HepG2 (cell line): ENCODE results near the gene VPS18. TPM values are rescaled to one million over a fixed set of nuclear protein-coding genes. Genes with fewer than 3 reads are reported as not detected.
A peak's percentile ranks its signal among the peaks of the same experiment; 100 is the strongest.

Source experiments
- ARID4A ChIP-seq: sonication (generic); formaldehyde crosslinking; IDR thresholded peaks from 2 replicates; pipeline ENCODE4 v1.5.0; 2020; ENCODE audit warnings: mild to moderate bottlenecking, missing genetic modification reagents, borderline replicate concordance
- FOXP1 ChIP-seq, 2 experiments: fragments of 450-650 bp in 1 of 2; IDR thresholded peaks; 2 replicates each; pipeline ENCODE4 v1.6.1; 2017 to 2018; ENCODE audit warnings: antibody characterized with exemption in 1 of 2
- GABPB1 ChIP-seq: IDR thresholded peaks from 2 replicates; pipeline ENCODE4 v1.6.1; 2016; ENCODE audit warnings: mild to moderate bottlenecking, missing genetic modification reagents, moderate library complexity, missing compliant biosample characterization
- GPN1 ChIP-seq: sonication (generic); formaldehyde crosslinking; IDR thresholded peaks from 2 replicates; pipeline ENCODE4 v1.5.1; 2020; ENCODE audit warnings: missing genetic modification reagents, borderline replicate concordance
- HDAC2 ChIP-seq: sonication (generic); formaldehyde crosslinking; IDR thresholded peaks from 2 replicates; pipeline ENCODE4 v1.4.0; 2020; ENCODE audit warnings: missing genetic modification reagents
- HNRNPL ChIP-seq: fragments of 200-400 bp; formaldehyde crosslinking; IDR thresholded peaks from 2 replicates; pipeline ENCODE4 v1.6.1; 2017; ENCODE audit warnings: mild to moderate bottlenecking, low read depth, low read length
- KDM1A ChIP-seq: IDR thresholded peaks from 2 replicates; pipeline ENCODE4 v1.6.1; 2016; ENCODE audit warnings: missing compliant biosample characterization
- PITX1 ChIP-seq: sonication (generic); formaldehyde crosslinking; IDR thresholded peaks from 2 replicates; pipeline ENCODE4 v1.5.1; 2020; ENCODE audit warnings: mild to moderate bottlenecking, missing genetic modification reagents
- POLR2G ChIP-seq: fragments of 200-400 bp; formaldehyde crosslinking; IDR thresholded peaks from 2 replicates; pipeline ENCODE4 v1.6.1; 2018; ENCODE audit warnings: mild to moderate bottlenecking, low read depth, low read length, moderate library complexity
- REXO4 ChIP-seq: sonication (generic); formaldehyde crosslinking; IDR thresholded peaks from 2 replicates; pipeline ENCODE4 v1.8.0; 2022; ENCODE audit warnings: missing genetic modification reagents, mild to moderate bottlenecking, borderline replicate concordance
- SIX1 ChIP-seq: sonication (generic); formaldehyde crosslinking; IDR thresholded peaks from 2 replicates; pipeline ENCODE4 v1.4.0; 2020; ENCODE audit warnings: missing genetic modification reagents, borderline replicate concordance
- SMC3 ChIP-seq: IDR thresholded peaks from 2 replicates; pipeline ENCODE4 v1.6.1; 2011; ENCODE audit warnings: low read length, improper control_type of control experiment
- SPEN ChIP-seq: sonication (generic); formaldehyde crosslinking; IDR thresholded peaks from 2 replicates; pipeline ENCODE4 v1.5.1; 2020; ENCODE audit warnings: low read depth, mild to moderate bottlenecking, missing genetic modification reagents
- SRSF1 ChIP-seq: fragments of 200-400 bp; formaldehyde crosslinking; optimal IDR thresholded peaks from 2 replicates; pipeline ENCODE3; 2017; ENCODE audit warnings: mild to moderate bottlenecking, low read depth, low read length, moderate library complexity
- YY1 ChIP-seq: IDR thresholded peaks from 2 replicates; pipeline ENCODE4 v1.6.1; 2011; ENCODE audit warnings: low read length, low read depth, moderate library complexity, mild to moderate bottlenecking; ENCODE audit not compliant: insufficient read depth, insufficient replicate concordance
- ZNF281 ChIP-seq: sonication (generic); formaldehyde crosslinking; IDR thresholded peaks from 2 replicates; pipeline ENCODE4 v1.4.0; 2020; ENCODE audit warnings: missing genetic modification reagents, borderline replicate concordance
- ZNF335 ChIP-seq: sonication (generic); formaldehyde crosslinking; IDR thresholded peaks from 2 replicates; pipeline ENCODE4 v1.4.0; 2020; ENCODE audit warnings: missing genetic modification reagents
- ZNF414 ChIP-seq: sonication (generic); formaldehyde crosslinking; IDR thresholded peaks from 2 replicates; pipeline ENCODE4 v1.5.0; 2020; ENCODE audit warnings: missing genetic modification reagents
- ZNF652 ChIP-seq: IDR thresholded peaks from 2 replicates; pipeline ENCODE4 v1.6.1; 2016; ENCODE audit warnings: low read depth, borderline replicate concordance
- polyA plus RNA-seq, 8 experiments: library from polyadenylated mRNA; depleted of rRNA in 3 of 8; stranded (reverse) in 7 of 8; unstranded in 1 of 8; fragments of >200 nt; fragmentation: Illumina TruSeq in 4 of 8; extraction: Trizol in 4 of 8; gene quantifications; 2 replicates each; pipeline versions ENCODE4 v1.2.1 to v1.2.3, GENCODE V29; 2011 to 2016; ENCODE audit warnings: low read depth in 4 of 8, missing spikeins in 1 of 8, mixed read lengths in 1 of 8; ENCODE audit not compliant: insufficient read depth in 1 of 8
- total RNA-seq, 5 experiments: library from RNA; depleted of rRNA; stranded (reverse); fragments of >200 nt; fragmentation: Illumina TruSeq; extraction: Trizol; gene quantifications; 2 replicates each; pipeline ENCODE4 v1.2.3, GENCODE V29; 2016; ENCODE audit warnings: low read depth in 1 of 5

VPS18 gene
- total and polyA plus RNA-seq, 2 of the 13 experiments (the other 11 are each of a cell fraction or from before 2014, with no cell fraction given) = 5.8 to 17.0 TPM

- TF ChIP-seq ZNF335 (CRISPR knock-in tag) = no peak
- no peak for TF ChIP-seq FOXP1 (IDR thresholded peaks at IDR 0.05)
- TF ChIP-seq FOXP1 (CRISPR knock-in tag; IDR thresholded peaks at IDR 0.05) = no peak
- TF ChIP-seq PITX1 (CRISPR knock-in tag) = peak; percentile 35; the same call in 1 of the 2 replicates
- peak; percentile 31; the same call in 1 of the 2 replicates for TF ChIP-seq GABPB1 (CRISPR knock-in tag)
- peak; percentile 67; the same call in 1 of the 2 replicates for TF ChIP-seq HDAC2 (CRISPR knock-in tag)
- TF ChIP-seq SRSF1 = no peak
- TF ChIP-seq SMC3 = no peak
- TF ChIP-seq ZNF281 (CRISPR knock-in tag) = peak; percentile 39; the same call in 1 of the 2 replicates
- no peak for TF ChIP-seq SIX1
- TF ChIP-seq SPEN = no peak
- peak; percentile 46; the same call in 1 of the 2 replicates for TF ChIP-seq ARID4A (CRISPR knock-in tag)
- no peak for TF ChIP-seq GPN1
- no peak for TF ChIP-seq REXO4 (CRISPR knock-in tag)
- peak; percentile 69; the same call in 1 of the 2 replicates for TF ChIP-seq HNRNPL
- TF ChIP-seq POLR2G = no peak
- no peak for TF ChIP-seq ZNF414 (CRISPR knock-in tag)
- TF ChIP-seq YY1 = peak; percentile 39
- peak; percentile 98 for TF ChIP-seq ZNF652 (CRISPR knock-in tag)
- no peak for TF ChIP-seq KDM1A (CRISPR knock-in tag)
Observed at GRCh38 chr15:40930430-40931299, 36.4 kb downstream of the VPS18 start (continued).
